HG03575 (cell line): ENCODE measurements around the gene ROBO1.
"Not testable (repeated sequence)": the region's sequence is repeated elsewhere in the genome, so short reads cannot be mapped to it uniquely, and the experiment has no call there.

ENCODE experiments used
- ATAC-seq: cut with Tn5 transposase; IDR thresholded peaks from one replicate; pipeline ENCODE4 v1.9.1; 2021; ENCODE audit not compliant: unreplicated experiment, insufficient number of reproducible peaks, low FRiP score; ENCODE audit errors: extremely low read depth

The ROBO1 gene

GRCh38 chr3:79568938-79569337, 198.9 kb downstream of the ROBO1 start:
- ATAC-seq = no peak

- ATAC-seq = no peak
Measured at GRCh38 chr3:79564192-79564591, 203.6 kb downstream of the ROBO1 start.

GRCh38 chr3:79560698-79561097, 207.1 kb downstream of the ROBO1 start:
- no peak for ATAC-seq

- ATAC-seq = no peak
Measured at GRCh38 chr3:79558943-79559342, 208.9 kb downstream of the ROBO1 start.

- ATAC-seq = no peak
Measured at GRCh38 chr3:79555655-79556054, 212.1 kb downstream of the ROBO1 start.

GRCh38 chr3:79551997-79552396, 215.8 kb downstream of the ROBO1 start:
- no peak for ATAC-seq

- ATAC-seq = no peak
Measured at GRCh38 chr3:79551321-79551892, 216.4 kb downstream of the ROBO1 start.

GRCh38 chr3:79543218-79543982, 224.4 kb downstream of the ROBO1 start:
- ATAC-seq = no peak

GRCh38 chr3:79534727-79535126, 233.1 kb downstream of the ROBO1 start:
- no peak for ATAC-seq

- ATAC-seq = no peak
Measured at GRCh38 chr3:79531566-79532295, 236.1 kb downstream of the ROBO1 start.

- ATAC-seq = no peak
Measured at GRCh38 chr3:79521221-79521848, 246.5 kb downstream of the ROBO1 start.

- ATAC-seq = no peak
Measured at GRCh38 chr3:79517766-79518413, 249.9 kb downstream of the ROBO1 start.

GRCh38 chr3:79516795-79517194, 251.0 kb downstream of the ROBO1 start:
- no peak for ATAC-seq

- ATAC-seq = no peak
Measured at GRCh38 chr3:79515072-79515471, 252.7 kb downstream of the ROBO1 start.

GRCh38 chr3:79514069-79514468, 253.7 kb downstream of the ROBO1 start:
- no peak for ATAC-seq

- no peak for ATAC-seq
Measured at GRCh38 chr3:79506751-79507150, 261.0 kb downstream of the ROBO1 start.

- not testable (repeated sequence) for ATAC-seq
Measured at GRCh38 chr3:79502216-79502681, 265.5 kb downstream of the ROBO1 start.

- ATAC-seq = no peak
Measured at GRCh38 chr3:79497447-79498111, 270.2 kb downstream of the ROBO1 start.
